Measurements from ENCODE around the gene KIAA0513. TPM values are rescaled to one million over a fixed set of nuclear protein-coding genes. Genes with fewer than 3 reads are reported as not detected.

The KIAA0513 gene
- total RNA-seq, 2 donors from 2014 or later, result 23.1 to 71.9 TPM

- intact Hi-C loops (cut with DNase I), result no loop called here
These were observed 47.8 kb downstream of the KIAA0513 start for GRCh38 chr16:85075236-85075924.

DNA sequence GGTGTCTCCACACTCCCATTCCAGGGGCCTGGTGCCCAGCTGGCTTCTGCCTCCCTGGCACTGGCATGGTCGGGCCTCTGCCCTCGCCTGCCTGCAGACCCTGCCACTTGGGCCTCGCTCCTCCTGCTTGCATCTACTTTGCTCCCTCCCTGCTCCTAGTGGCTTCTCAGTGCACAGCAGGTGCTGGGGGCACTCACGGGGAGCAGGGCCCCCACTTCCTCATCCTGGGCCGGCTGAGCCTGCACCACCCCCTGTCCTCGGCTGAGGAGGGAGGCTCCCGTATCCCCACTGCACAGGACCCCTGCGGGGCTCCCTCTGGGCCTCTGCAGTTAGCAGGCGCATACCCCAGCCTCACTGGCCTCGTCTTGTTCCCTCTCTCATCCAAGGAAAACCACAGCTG is 49.4 kb downstream of the KIAA0513 start:
- intact Hi-C loops (cut with DNase I), result no loop called here
- H3K36me3 ChIP-seq (replicated peaks in 1 of 2; ENCODE audit: insufficient read depth in 1 of 2, low read depth in 2 of 2), result peaks cover 12 to 23% of the 10 kb centered on the region in 2 donors
- DNase-seq (no peak), ATAC-seq (no peak)
- no peaks in the 10 kb centered on the region for H3K4me1 ChIP-seq
- no peak overlapping the region for H3K27ac ChIP-seq
- no peak overlapping the region for H3K4me3 ChIP-seq
- H3K9me3 ChIP-seq, result no peaks in the 10 kb centered on the region
- 84 to 91% methylated on average over 8 to 9 of the region's 10 CpGs for WGBS, 2 donors
- no peak for TF ChIP-seq POLR2A (IDR thresholded peaks at IDR 0.05)
- no peak for TF ChIP-seq CTCF (IDR thresholded peaks at IDR 0.05)
- no peaks in the 10 kb centered on the region for H3K27me3 ChIP-seq

More at GRCh38 chr16:85075236-85075924, 47.8 kb downstream of the KIAA0513 start:
- Histone ChIP-seq H3K9me3 (no peaks in the 10 kb centered on the region), H3K27ac (no peak overlapping the region), H3K4me3 (no peak overlapping the region), H3K4me1 (no peaks in the 10 kb centered on the region), H3K36me3 (replicated peaks in 1 of 2; ENCODE audit: insufficient read depth in 1 of 2, low read depth in 2 of 2) (peaks cover 12 to 25% of the 10 kb centered on the region in 2 donors), H3K27me3 (no peaks in the 10 kb centered on the region)
- WGBS, 2 donors, result 88 to 95% methylated on average over 9 to 16 of the region's 16 CpGs
- no peak for TF ChIP-seq CTCF (IDR thresholded peaks at IDR 0.05)
- no peak for TF ChIP-seq POLR2A (IDR thresholded peaks at IDR 0.05)
- ATAC-seq (no peak), DNase-seq (no peak)

- intact Hi-C loops (cut with DNase I), result no loop called here
- Histone ChIP-seq H3K9me3 (no peaks in the 10 kb centered on the region), H3K36me3 (replicated peaks in 1 of 2; ENCODE audit: insufficient read depth in 1 of 2, low read depth in 2 of 2) (peaks cover 12 to 20% of the 10 kb centered on the region in 2 donors), H3K4me1 (no peaks in the 10 kb centered on the region), H3K27ac (no peak overlapping the region), H3K4me3 (no peak overlapping the region), H3K27me3 (no peaks in the 10 kb centered on the region)
- 85 to 95% methylated on average over 11 to 15 of the region's 16 CpGs for WGBS, 2 donors
- TF ChIP-seq CTCF (IDR thresholded peaks at IDR 0.05) (no peak), POLR2A (IDR thresholded peaks at IDR 0.05) (no peak)
- DNase-seq (no peak), ATAC-seq (no peak)
These were observed 50.1 kb downstream of the KIAA0513 start for GRCh38 chr16:85077576-85078125.

DNA sequence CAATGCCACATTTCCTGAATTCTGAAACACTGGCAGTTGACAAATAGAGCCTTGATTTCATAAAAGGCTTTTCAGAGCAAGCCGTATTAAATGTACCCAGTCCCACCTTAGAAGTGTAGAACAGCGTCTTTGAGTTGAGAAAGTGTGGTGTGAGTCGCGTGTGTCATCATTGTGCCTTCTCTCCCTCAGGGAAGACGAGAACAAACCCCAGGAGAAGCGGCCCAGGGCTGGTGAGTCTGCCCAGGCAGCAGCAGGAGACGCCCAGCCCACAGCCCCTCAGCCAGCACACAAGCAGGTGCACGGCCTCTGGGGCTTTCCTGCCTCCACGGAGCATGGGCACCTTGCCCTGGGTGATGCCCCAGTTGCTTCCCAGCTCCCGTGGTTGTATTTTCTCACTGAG is 50.6 kb downstream of the KIAA0513 start:
- Histone ChIP-seq H3K27ac (no peak overlapping the region), H3K36me3 (replicated peaks in 1 of 2; ENCODE audit: insufficient read depth in 1 of 2, low read depth in 2 of 2) (peaks cover 12 to 17% of the 10 kb centered on the region in 2 donors), H3K4me1 (no peaks in the 10 kb centered on the region), H3K4me3 (no peak overlapping the region), H3K27me3 (no peaks in the 10 kb centered on the region), H3K9me3 (no peaks in the 10 kb centered on the region)
- DNase-seq (no peak), ATAC-seq (no peak)
- intact Hi-C loops (cut with DNase I), result no loop called here
- 81 to 94% methylated on average over 6 to 10 of the region's 10 CpGs for WGBS, 2 donors
- TF ChIP-seq CTCF (IDR thresholded peaks at IDR 0.05), result no peak
- no peak for TF ChIP-seq POLR2A (IDR thresholded peaks at IDR 0.05)

DNA sequence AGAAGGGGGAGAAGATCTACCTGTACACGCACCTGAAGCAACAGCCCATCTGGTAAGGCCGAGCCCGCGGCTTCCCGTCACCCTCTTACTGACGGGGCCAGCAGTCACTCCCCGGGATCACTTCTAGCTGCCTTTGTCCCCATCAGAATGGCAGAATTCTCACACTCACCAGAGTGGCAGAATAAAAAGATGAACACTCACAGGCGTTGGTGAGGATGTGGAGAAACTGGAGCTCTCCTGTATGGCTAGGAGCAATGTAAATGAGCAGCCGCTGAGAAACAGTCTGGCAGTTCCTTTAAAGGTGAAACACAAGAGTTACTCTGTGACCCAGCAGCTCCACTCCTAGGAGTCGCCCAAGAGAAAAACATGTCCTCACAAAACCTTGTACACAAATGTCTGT is 51.4 kb downstream of the KIAA0513 start:
- H3K27ac ChIP-seq, result no peak overlapping the region
- DNase-seq (no peak), ATAC-seq (no peak)
- intact Hi-C loops (cut with DNase I), result no loop called here
- H3K4me1 ChIP-seq, result no peaks in the 10 kb centered on the region
- TF ChIP-seq POLR2A (IDR thresholded peaks at IDR 0.05) (no peak), CTCF (IDR thresholded peaks at IDR 0.05) (no peak)
- H3K4me3 ChIP-seq, result no peak overlapping the region
- H3K36me3 ChIP-seq (replicated peaks in 1 of 2; ENCODE audit: insufficient read depth in 1 of 2, low read depth in 2 of 2), result peaks cover 12 to 17% of the 10 kb centered on the region in 2 donors
- 92 to 99% methylated on average over 10 of the region's 10 CpGs for WGBS, 2 donors
- H3K27me3 ChIP-seq, result no peaks in the 10 kb centered on the region
- H3K9me3 ChIP-seq, result no peaks in the 10 kb centered on the region

Measured in body of pancreas (tissue), 4 donors.